ENCODE data around the gene OR10H2.

DNA sequence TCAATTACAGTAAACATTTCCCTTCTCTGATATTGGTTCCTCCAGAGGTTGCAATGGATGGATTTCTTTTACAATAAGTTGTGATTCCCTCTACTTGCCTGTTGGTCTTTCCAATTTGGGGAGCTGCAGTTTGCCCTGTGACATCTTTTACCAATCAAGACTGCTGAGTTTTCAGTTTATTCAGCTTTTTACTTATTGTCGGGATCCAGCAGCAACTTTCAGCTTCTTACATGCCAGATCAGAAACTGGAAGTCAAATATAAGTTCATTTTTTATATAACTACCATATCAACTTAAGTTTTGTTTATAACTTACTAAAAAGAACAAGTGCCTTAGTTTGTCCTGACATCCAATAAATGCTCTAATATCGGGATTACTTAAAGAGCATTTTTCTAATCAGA lies 20.4 kb downstream of the OR10H2 start:
- TF ChIP-seq, protein P1, sequence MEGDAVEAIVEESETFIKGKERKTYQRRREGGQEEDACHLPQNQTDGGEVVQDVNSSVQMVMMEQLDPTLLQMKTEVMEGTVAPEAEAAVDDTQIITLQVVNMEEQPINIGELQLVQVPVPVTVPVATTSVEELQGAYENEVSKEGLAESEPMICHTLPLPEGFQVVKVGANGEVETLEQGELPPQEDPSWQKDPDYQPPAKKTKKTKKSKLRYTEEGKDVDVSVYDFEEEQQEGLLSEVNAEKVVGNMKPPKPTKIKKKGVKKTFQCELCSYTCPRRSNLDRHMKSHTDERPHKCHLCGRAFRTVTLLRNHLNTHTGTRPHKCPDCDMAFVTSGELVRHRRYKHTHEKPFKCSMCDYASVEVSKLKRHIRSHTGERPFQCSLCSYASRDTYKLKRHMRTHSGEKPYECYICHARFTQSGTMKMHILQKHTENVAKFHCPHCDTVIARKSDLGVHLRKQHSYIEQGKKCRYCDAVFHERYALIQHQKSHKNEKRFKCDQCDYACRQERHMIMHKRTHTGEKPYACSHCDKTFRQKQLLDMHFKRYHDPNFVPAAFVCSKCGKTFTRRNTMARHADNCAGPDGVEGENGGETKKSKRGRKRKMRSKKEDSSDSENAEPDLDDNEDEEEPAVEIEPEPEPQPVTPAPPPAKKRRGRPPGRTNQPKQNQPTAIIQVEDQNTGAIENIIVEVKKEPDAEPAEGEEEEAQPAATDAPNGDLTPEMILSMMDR (IDR thresholded peaks at IDR 0.05): no peak
- no peak for TF ChIP-seq POLR2A (IDR thresholded peaks at IDR 0.05)
